GM13976 (cell line): ENCODE measurements around the gene SUSD2.

Source experiments
- DNase-seq: peaks from one replicate; pipeline ENCODE4 v3.0.0; 2012; ENCODE audit warnings: low spot score
- in situ Hi-C: fragments of 300-500 bp; cut with MboI; formaldehyde crosslinking; loops from one replicate; pipeline ENCODE4 v1.12.0; 2022; ENCODE audit warnings: low sequenced_read_pairs, mixed read lengths, inconsistent platforms; ENCODE audit not compliant: unreplicated experiment
- TF ChIP-seq, protein P1 (sequence below): IDR thresholded peaks from 2 replicates; pipeline ENCODE4 v1.5.1; 2012; ENCODE audit warnings: borderline replicate concordance, mild to moderate bottlenecking; ENCODE audit not compliant: insufficient read depth; ENCODE audit errors: extremely low read depth, missing control alignments, control extremely low read depth

SUSD2 gene

DNA sequence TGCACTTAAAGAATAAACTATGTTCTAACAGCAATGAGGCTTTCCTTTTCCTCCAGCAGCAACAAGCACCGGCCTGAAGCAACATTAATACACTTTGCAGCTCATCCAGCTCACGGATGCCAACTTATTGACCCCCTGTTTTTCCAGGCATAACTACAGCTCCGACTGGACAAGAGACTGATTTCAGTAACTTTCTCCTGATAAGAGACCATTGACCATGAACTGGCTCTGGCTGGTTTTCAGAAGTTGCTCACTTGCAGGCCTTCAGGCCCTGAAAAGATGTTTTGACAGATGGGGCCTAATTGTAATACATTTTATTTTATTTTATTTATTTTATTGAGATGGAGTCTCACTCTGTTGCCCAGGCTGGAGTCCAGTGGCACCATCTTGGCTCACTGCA is 36.1 kb downstream of the SUSD2 start:
- TF ChIP-seq, protein P1, sequence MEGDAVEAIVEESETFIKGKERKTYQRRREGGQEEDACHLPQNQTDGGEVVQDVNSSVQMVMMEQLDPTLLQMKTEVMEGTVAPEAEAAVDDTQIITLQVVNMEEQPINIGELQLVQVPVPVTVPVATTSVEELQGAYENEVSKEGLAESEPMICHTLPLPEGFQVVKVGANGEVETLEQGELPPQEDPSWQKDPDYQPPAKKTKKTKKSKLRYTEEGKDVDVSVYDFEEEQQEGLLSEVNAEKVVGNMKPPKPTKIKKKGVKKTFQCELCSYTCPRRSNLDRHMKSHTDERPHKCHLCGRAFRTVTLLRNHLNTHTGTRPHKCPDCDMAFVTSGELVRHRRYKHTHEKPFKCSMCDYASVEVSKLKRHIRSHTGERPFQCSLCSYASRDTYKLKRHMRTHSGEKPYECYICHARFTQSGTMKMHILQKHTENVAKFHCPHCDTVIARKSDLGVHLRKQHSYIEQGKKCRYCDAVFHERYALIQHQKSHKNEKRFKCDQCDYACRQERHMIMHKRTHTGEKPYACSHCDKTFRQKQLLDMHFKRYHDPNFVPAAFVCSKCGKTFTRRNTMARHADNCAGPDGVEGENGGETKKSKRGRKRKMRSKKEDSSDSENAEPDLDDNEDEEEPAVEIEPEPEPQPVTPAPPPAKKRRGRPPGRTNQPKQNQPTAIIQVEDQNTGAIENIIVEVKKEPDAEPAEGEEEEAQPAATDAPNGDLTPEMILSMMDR: no peak

DNA sequence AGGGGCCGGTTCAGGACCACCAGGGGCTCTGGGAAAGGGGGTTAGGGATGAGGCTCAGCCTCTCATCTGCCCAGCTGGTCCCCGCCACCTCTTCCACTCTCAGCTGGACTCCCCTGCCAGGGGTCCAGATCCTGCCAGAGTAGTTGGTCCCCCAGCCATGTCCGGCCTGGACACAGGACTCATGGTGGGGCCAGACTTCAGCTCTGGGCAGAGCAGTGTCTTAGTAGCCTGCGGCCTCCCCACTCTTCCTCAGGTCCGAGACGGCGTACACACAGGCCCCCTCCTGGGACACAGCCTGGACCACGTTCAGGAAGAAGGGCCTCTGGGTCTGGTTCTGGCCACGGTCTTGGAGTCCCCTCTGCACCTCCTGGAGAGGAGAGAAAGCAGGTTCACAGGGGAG is 38.5 kb downstream of the SUSD2 start:
- no peak for DNase-seq
- in situ Hi-C loops: no loop called here
- TF ChIP-seq, protein P1: no peak

More for the DNA sequence above, 36.1 kb downstream of the SUSD2 start:
- in situ Hi-C loops: no loop called here
- DNase-seq: no peak

DNA sequence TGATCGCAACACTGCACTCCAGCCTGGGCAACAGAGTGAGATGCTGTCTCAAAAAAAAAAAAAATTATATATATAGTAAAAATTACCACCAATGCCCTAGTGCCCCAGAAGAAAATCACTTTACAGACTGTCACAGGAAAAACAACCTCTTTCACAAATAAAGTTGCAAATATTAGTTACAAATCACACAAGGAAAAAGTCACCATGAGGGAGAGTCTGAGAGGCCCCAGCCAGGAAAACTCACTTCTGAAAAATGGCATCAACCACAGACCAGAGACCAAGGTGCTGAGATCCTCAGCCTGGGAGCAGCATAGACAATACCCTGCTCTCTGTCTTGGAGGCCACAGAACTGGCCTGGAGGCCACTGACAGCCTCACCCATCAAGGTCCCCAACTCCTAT is 43.2 kb downstream of the SUSD2 start:
- no peak for DNase-seq
- in situ Hi-C loops: no loop called here
- TF ChIP-seq, protein P1: no peak

DNA sequence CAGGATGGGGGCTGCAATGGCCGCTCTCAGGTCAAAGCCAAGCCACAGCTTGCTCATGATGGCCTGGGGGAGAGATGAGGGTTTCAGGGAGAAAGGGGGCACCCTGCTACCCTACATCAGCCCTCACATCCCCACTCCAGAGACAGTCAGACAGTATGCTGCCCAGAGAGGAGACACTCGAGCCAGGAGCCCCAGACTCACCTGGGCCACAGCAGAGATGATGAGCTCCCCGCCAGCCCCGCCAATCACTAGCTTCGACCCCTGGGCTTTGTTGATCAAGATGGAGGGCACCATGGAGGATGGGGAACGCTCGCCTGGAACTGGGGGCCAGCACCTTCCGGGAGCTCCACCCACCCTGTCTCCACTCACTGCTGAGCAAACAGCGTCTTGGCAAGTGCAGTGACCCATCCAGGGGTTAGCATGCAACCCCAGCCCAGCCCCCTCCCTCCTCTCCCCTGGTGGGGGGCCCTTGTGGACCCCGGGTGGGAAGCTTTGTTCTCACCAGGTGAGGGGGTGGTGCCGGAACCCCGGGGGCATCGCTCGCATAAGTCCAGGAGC is 43.8 kb downstream of the SUSD2 start:
- TF ChIP-seq, protein P1: no peak
- in situ Hi-C loops: no loop called here
- no peak for DNase-seq

GRCh38 chr22:24225951-24226350 is 44.7 kb downstream of the SUSD2 start:
- TF ChIP-seq, protein P1: no peak
- no peak for DNase-seq
- in situ Hi-C loops: no loop called here

- TF ChIP-seq, protein P1: peak; percentile 66
- in situ Hi-C loops: no loop called here
- peak; percentile 84 for DNase-seq
Measured at GRCh38 chr22:24230911-24231656, 49.8 kb downstream of the SUSD2 start.
